Suppressor macrophage treated with lipopolysaccharide for 1 hour (primary cell): ENCODE measurements around the gene CCNK.

ENCODE experiments used
- DNase-seq, 3 donors: peaks; one replicate each; pipeline ENCODE4 v3.0.0-alpha.2; 2020 to 2022

CCNK gene

GRCh38 chr14:99508896-99509629 is 27.9 kb downstream of the CCNK start:
- no peak for DNase-seq

- DNase-seq = no peak
These were observed 28.8 kb downstream of the CCNK start for GRCh38 chr14:99509871-99510555.

GRCh38 chr14:99510556-99511139 is 29.4 kb downstream of the CCNK start:
- no peak for DNase-seq

- DNase-seq = no peak
These were observed 30.4 kb downstream of the CCNK start for GRCh38 chr14:99511421-99512109.

- no peak for DNase-seq
These were observed 30.9 kb downstream of the CCNK start for GRCh38 chr14:99512110-99512449.

GRCh38 chr14:99512571-99513182 is 31.5 kb downstream of the CCNK start:
- DNase-seq = no peak

GRCh38 chr14:99513183-99513694 is 32.0 kb downstream of the CCNK start:
- no peak for DNase-seq

- DNase-seq = peak in 2 of 3 donors; percentile 12 to 25
These were observed 32.8 kb downstream of the CCNK start for GRCh38 chr14:99513946-99514551.

GRCh38 chr14:99514552-99515300 is 33.5 kb downstream of the CCNK start:
- DNase-seq = no peak

- no peak for DNase-seq
These were observed 34.3 kb downstream of the CCNK start for GRCh38 chr14:99515301-99516155.

- DNase-seq = no peak
These were observed 35.1 kb downstream of the CCNK start for GRCh38 chr14:99516156-99516870.

- no peak for DNase-seq
These were observed 35.8 kb downstream of the CCNK start for GRCh38 chr14:99516871-99517642.

GRCh38 chr14:99517643-99518381 is 36.6 kb downstream of the CCNK start:
- no peak for DNase-seq

GRCh38 chr14:99518441-99519346 is 37.5 kb downstream of the CCNK start:
- DNase-seq = peak; percentile 64 to 83 (median 75)

GRCh38 chr14:99519347-99519881 is 38.2 kb downstream of the CCNK start:
- DNase-seq = no peak

- no peak for DNase-seq
These were observed 38.8 kb downstream of the CCNK start for GRCh38 chr14:99519931-99520421.

- no peak for DNase-seq
These were observed 39.4 kb downstream of the CCNK start for GRCh38 chr14:99520571-99521081.
